ENCODE data around the gene APOL1.

APOL1 gene

GRCh38 chr22:36303874-36304273, 50.9 kb downstream of the APOL1 start:
- no peak for TF ChIP-seq CTCF (IDR thresholded peaks at IDR 0.05; ENCODE audit: extremely low read depth, insufficient read depth, missing control alignments)
- no peak for DNase-seq (ENCODE audit: low spot score)
- in situ Hi-C loops (cut with MboI; ENCODE audit: low pct_unique_long_range_greater_than_20kb, low sequenced_read_pairs, unreplicated experiment): loop anchor here (10.0 kb wide), 1 partner anchor 161 kb away; no protein-coding TSS in a partner anchor

- in situ Hi-C loops (cut with MboI; ENCODE audit: low pct_unique_long_range_greater_than_20kb, low sequenced_read_pairs, unreplicated experiment): loop anchor here (10.0 kb wide), 1 partner anchor 160 kb away; no protein-coding TSS in a partner anchor
- DNase-seq (ENCODE audit: low spot score): no peak
- TF ChIP-seq CTCF (IDR thresholded peaks at IDR 0.05; ENCODE audit: extremely low read depth, insufficient read depth, missing control alignments): no peak
These were observed 51.5 kb downstream of the APOL1 start for GRCh38 chr22:36304429-36304828.

GRCh38 chr22:36305813-36306212, 52.9 kb downstream of the APOL1 start:
- no peak for TF ChIP-seq CTCF (IDR thresholded peaks at IDR 0.05; ENCODE audit: extremely low read depth, insufficient read depth, missing control alignments)
- in situ Hi-C loops (cut with MboI; ENCODE audit: low pct_unique_long_range_greater_than_20kb, low sequenced_read_pairs, unreplicated experiment): loop anchor here (10.0 kb wide), 1 partner anchor 159 kb away; no protein-coding TSS in a partner anchor
- DNase-seq (ENCODE audit: low spot score): no peak

- TF ChIP-seq CTCF (IDR thresholded peaks at IDR 0.05; ENCODE audit: extremely low read depth, insufficient read depth, missing control alignments): no peak
- in situ Hi-C loops (cut with MboI; ENCODE audit: low pct_unique_long_range_greater_than_20kb, low sequenced_read_pairs, unreplicated experiment): loop anchor here (10.0 kb wide), 1 partner anchor 159 kb away; no protein-coding TSS in a partner anchor
- DNase-seq (ENCODE audit: low spot score): no peak
These were observed 53.3 kb downstream of the APOL1 start for GRCh38 chr22:36306227-36306626.

GRCh38 chr22:36308880-36309279, 55.9 kb downstream of the APOL1 start:
- DNase-seq (ENCODE audit: low spot score): no peak
- TF ChIP-seq CTCF (IDR thresholded peaks at IDR 0.05; ENCODE audit: extremely low read depth, insufficient read depth, missing control alignments): no peak
- in situ Hi-C loops (cut with MboI; ENCODE audit: low pct_unique_long_range_greater_than_20kb, low sequenced_read_pairs, unreplicated experiment): loop anchor here (10.0 kb wide), 1 partner anchor 156 kb away; no protein-coding TSS in a partner anchor

GRCh38 chr22:36311386-36312085, 58.6 kb downstream of the APOL1 start:
- no peak for TF ChIP-seq CTCF (IDR thresholded peaks at IDR 0.05; ENCODE audit: extremely low read depth, insufficient read depth, missing control alignments)
- in situ Hi-C loops (cut with MboI; ENCODE audit: low pct_unique_long_range_greater_than_20kb, low sequenced_read_pairs, unreplicated experiment): no loop called here
- DNase-seq (ENCODE audit: low spot score): no peak
